Activated CD4-positive, alpha-beta memory T cell treated with anti-CD3 and anti-CD28 coated beads, Interleukin-2, amount 10 ng/mL, durations not matched to agents 7 days and 5 days (primary cell): ENCODE results near the gene ADGRD1. TPM values are rescaled to one million over a fixed set of nuclear protein-coding genes. Genes with fewer than 3 reads are reported as not detected.
"Not testable (repeated sequence)": the region's sequence is repeated elsewhere in the genome, so short reads cannot be mapped to it uniquely, and the experiment has no call there.

Experiments used
- CTCF ChIA-PET: fragments of 350-600 bp; sonication (Branson Sonifier 250); formaldehyde crosslinking; loops from one replicate; lab custom pipeline; 2021; ENCODE audit warnings: antibody characterized with exemption, inconsistent platforms; lab: Charles Lee
- POLR2A ChIA-PET: fragments of 350-600 bp; sonication (Branson Sonifier 250); formaldehyde crosslinking; loops from one replicate; lab custom pipeline; 2021; ENCODE audit warnings: antibody characterized with exemption; lab: Charles Lee
- DNase-seq: peaks from one replicate; pipeline ENCODE4 v3.0.0-alpha.2; 2020
- H3K27ac Mint-ChIP-seq: one replicate; pipeline ENCODE4 v1.8.0; 2021; ENCODE audit warnings: mild to moderate bottlenecking, mixed read lengths
- H3K27me3 Mint-ChIP-seq: one replicate; pipeline ENCODE4 v1.8.0; 2021; ENCODE audit warnings: mixed read lengths
- H3K36me3 Mint-ChIP-seq: one replicate; pipeline ENCODE4 v1.8.0; 2021; ENCODE audit warnings: low read depth, mixed read lengths
- H3K4me1 Mint-ChIP-seq: one replicate; pipeline ENCODE4 v1.8.0; 2021; ENCODE audit warnings: mixed read lengths
- H3K4me3 Mint-ChIP-seq: one replicate; pipeline ENCODE4 v1.8.0; 2021; ENCODE audit warnings: mild to moderate bottlenecking, mixed read lengths
- H3K9me3 Mint-ChIP-seq: one replicate; pipeline ENCODE4 v1.8.0; 2021; ENCODE audit warnings: mixed read lengths
- total RNA-seq, 2 experiments: library from RNA; stranded (reverse); gene quantifications; one replicate each; pipeline ENCODE4 v1.2.3, GENCODE V29; 2021

Gene ADGRD1
- total RNA-seq, 2 experiments from 2014 or later, result 0.23 TPM; not detected in 1

DNA sequence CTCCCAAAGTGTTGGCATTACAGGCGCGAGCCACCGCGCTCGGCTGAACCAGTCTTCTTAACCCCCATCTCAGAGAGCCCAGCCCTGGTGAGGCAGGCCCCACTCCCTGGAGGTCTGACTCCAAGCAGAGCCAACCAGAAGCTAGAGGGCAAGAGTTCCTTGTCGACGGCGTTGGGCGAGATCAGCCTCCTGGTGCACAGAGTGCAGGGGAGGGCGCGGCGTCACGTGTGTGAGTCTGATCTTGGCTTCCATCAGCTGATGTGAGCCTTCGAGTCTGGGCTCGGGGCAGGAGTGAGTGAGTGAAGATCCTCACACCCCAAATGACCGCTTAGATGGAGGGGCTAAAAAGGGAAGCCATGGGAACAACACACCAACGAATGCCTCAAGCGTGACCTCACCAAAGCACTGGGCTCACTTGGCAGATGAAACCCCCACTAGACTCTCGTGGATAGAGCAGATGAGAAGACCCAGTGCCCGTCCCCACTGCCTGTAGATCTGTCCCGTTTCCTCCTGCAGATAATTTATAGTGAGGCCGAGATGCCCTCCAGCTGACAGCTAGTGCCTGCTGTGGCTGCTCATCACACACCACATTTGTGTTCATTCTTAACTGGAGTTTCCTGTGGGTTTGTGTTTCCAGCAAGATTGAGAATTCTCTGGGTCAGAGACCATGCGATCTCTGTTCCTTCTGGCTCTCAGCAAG lies 28.6 kb upstream of the ADGRD1 start:
- H3K36me3 Mint-ChIP-seq, result no peaks in the 10 kb centered on the region
- no peak overlapping the region for H3K27ac Mint-ChIP-seq
- H3K27me3 Mint-ChIP-seq, result peaks cover 16% of the 10 kb centered on the region
- ChIA-PET POLR2A (no interaction called here), CTCF (interaction anchor here (0.8 kb wide), 1 partner anchor 8 kb away, joined by 3 read pairs; no protein-coding TSS in a partner anchor)
- no peak overlapping the region for H3K4me3 Mint-ChIP-seq
- no peaks in the 10 kb centered on the region for H3K4me1 Mint-ChIP-seq
- no peak for DNase-seq
- H3K9me3 Mint-ChIP-seq, result no peaks in the 10 kb centered on the region

DNA sequence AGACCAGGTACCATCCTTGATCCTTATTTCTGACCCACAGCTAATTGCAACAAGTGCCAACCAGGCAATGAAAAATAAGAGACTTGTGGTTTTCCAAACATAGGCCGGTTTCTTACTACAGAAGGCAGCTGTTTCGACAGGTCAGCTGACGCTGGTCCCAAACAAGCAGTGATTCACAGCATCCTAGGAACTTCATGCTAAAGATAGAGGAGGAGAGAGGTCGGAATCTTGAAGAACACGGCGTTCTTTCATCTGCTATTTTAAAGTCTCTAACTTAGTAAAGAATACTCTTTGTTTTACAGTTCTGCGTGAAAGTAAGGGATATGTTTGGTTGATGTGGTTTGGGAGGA lies 28.1 kb upstream of the ADGRD1 start:
- ChIA-PET POLR2A (no interaction called here), CTCF (interaction anchor here (0.8 kb wide), 1 partner anchor 9 kb away, joined by 3 read pairs; no protein-coding TSS in a partner anchor)
- H3K4me1 Mint-ChIP-seq, result no peaks in the 10 kb centered on the region
- H3K9me3 Mint-ChIP-seq, result no peaks in the 10 kb centered on the region
- DNase-seq, result no peak
- no peak overlapping the region for H3K4me3 Mint-ChIP-seq
- no peaks in the 10 kb centered on the region for H3K36me3 Mint-ChIP-seq
- H3K27me3 Mint-ChIP-seq, result peaks cover 16% of the 10 kb centered on the region
- H3K27ac Mint-ChIP-seq, result no peak overlapping the region

DNA sequence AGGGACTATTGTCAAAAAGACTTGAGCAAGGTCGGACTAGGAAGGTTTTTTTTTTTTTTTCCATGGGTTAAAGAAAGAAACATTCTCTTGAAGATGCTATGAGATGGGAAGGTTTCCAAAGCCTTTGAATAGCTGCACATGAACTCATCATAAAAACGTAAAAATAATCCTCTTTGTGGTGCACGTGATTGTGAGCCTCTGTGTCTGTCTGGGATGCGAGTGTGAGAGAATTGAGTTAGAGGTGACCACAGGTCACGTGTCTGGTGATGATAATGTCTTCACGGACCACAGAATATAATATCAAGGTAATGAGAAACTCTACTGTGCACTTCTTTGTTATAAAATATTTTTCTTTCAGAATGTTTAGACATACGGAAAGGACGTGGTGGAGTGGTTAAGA lies 24.3 kb upstream of the ADGRD1 start:
- Mint-ChIP-seq H3K27me3 (peaks cover 16% of the 10 kb centered on the region), H3K27ac (no peak overlapping the region), H3K9me3 (no peaks in the 10 kb centered on the region), H3K36me3 (no peaks in the 10 kb centered on the region), H3K4me1 (no peaks in the 10 kb centered on the region), H3K4me3 (no peak overlapping the region)
- POLR2A ChIA-PET, result no interaction called here
- CTCF ChIA-PET, result no interaction called here
- DNase-seq, result no peak

DNA sequence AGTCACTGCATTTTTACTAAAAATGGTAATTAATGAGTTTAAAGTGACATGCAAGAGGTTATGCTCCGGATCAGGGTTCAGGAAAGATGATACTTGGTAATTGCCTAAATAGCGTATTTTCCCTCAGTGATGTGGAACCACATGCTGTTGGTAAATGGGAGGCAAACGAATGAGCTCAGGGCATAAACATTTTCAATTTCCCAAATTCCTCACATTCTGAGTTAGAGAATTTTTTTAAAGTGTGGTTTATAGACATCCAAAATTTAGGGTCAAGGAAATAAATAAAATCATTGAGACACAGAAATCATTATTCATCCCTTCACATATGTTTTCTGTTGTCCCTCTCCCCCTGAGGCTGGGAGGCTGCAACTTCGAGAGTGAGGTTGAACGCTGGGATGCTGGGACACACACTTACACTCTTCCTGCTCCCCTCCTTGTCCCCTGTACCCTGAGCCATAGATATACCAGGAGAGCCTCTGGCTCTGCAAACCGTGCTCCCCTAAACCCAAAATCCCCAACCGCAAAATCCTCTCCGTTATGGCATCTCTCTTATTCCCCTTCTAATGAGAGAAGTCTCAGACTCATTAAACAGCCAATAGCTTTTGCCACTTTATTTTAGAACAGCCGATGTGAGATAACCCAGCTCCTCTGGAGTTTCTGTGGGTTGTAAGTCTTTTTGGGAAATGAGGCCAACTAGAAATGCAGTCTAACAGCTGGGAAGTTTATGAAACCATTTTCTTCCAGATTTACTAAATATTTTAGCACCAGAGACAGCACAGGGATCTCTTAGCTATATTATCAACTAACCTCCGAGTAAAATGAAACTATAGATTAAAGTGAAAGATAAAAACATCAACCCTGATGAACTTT lies 21.4 kb upstream of the ADGRD1 start:
- no peak for DNase-seq
- POLR2A ChIA-PET, result no interaction called here
- no peaks in the 10 kb centered on the region for H3K4me1 Mint-ChIP-seq
- no peak overlapping the region for H3K4me3 Mint-ChIP-seq
- H3K27me3 Mint-ChIP-seq, result peaks cover 21% of the 10 kb centered on the region
- peaks cover 2% of the 10 kb centered on the region for H3K9me3 Mint-ChIP-seq
- no peaks in the 10 kb centered on the region for H3K36me3 Mint-ChIP-seq
- no peak overlapping the region for H3K27ac Mint-ChIP-seq
- CTCF ChIA-PET, result no interaction called here

DNA sequence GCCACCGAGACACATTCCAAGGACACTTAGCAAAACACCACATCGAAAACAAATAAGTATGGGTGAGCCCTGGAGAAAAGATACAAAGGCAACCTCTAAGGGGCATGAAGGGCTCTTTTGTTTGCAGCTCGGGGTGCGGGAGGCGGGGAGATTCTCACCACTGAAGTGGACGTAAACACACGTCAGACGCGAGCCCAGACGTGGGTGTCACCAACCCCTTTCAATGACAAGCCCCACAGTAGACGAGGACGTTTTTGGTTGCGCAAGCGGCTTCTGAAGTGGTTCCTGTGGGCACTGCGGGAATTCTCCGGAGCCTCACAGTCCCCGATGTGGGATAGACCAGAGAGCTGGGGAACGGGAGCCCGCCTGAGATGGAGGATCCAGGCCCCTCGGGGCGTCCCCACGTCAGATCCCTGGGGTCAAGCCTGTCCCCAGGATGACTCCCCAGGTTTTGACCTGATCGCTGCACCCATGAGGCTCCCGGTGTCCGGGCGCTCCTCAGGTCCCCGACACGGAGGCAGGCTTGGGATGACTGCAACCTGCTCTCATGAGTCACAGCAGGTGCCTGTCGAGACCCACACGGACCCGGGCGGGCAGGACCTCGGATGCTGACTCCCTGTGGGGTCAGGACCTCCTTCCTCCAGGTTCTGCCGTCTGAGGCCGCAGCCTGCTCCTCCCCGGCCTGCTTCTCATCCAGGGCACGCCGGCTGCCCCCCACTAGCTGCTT lies 20.3 kb upstream of the ADGRD1 start:
- no peak for DNase-seq
- H3K4me1 Mint-ChIP-seq, result no peaks in the 10 kb centered on the region
- H3K4me3 Mint-ChIP-seq, result no peak overlapping the region
- POLR2A ChIA-PET, result no interaction called here
- H3K27ac Mint-ChIP-seq, result no peak overlapping the region
- CTCF ChIA-PET, result no interaction called here
- no peaks in the 10 kb centered on the region for H3K36me3 Mint-ChIP-seq
- peaks cover 4% of the 10 kb centered on the region for H3K9me3 Mint-ChIP-seq
- peaks cover 19% of the 10 kb centered on the region for H3K27me3 Mint-ChIP-seq

DNA sequence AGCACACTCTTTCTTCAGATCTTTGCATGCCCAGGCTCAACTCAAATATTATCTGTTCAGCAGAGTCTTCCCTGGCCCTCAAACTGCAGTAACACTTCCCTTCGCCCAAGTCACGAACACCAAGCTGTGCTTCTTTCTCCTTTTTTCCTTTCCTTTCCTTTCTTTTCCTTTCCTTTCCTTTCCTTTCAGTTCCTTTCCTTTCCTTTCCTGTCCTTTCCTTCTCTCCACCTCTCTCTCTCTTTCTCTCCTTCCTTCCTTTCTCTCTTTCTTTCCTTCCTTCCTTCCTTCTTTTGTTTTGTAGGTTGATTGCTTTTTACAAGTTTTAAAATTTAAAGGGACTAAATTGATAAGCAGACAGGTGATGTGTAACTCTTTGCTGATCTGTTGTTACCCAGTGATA lies 19.0 kb upstream of the ADGRD1 start:
- DNase-seq, result no peak
- CTCF ChIA-PET, result no interaction called here
- POLR2A ChIA-PET, result no interaction called here
- no peak overlapping the region for H3K4me3 Mint-ChIP-seq
- H3K27me3 Mint-ChIP-seq, result peaks cover 12% of the 10 kb centered on the region
- peaks cover 6% of the 10 kb centered on the region for H3K9me3 Mint-ChIP-seq
- H3K36me3 Mint-ChIP-seq, result no peaks in the 10 kb centered on the region
- H3K4me1 Mint-ChIP-seq, result no peaks in the 10 kb centered on the region
- no peak overlapping the region for H3K27ac Mint-ChIP-seq

DNA sequence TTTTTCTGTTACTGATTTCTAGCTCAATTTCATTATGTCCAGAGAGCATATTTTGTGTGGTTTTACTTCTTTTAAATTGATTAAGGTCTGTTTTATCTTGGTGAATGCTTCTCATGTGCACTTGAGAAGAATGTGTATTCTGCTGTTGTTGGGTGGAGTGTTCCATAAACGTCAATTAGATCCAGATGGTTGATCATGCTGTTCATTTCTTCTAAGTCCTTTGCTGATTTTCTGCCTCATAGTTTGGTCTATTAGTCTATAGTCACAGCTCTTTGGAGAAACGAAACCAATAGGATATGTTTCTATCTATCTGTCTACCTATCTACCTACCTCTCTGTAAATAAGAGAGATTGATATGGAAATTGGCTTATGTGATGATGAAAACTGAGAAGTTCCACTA lies 17.1 kb upstream of the ADGRD1 start:
- H3K36me3 Mint-ChIP-seq, result no peaks in the 10 kb centered on the region
- DNase-seq, result no peak
- POLR2A ChIA-PET, result no interaction called here
- no peak overlapping the region for H3K4me3 Mint-ChIP-seq
- H3K9me3 Mint-ChIP-seq, result peaks cover 8% of the 10 kb centered on the region
- CTCF ChIA-PET, result no interaction called here
- no peaks in the 10 kb centered on the region for H3K4me1 Mint-ChIP-seq
- peaks cover 12% of the 10 kb centered on the region for H3K27me3 Mint-ChIP-seq
- no peak overlapping the region for H3K27ac Mint-ChIP-seq

DNA sequence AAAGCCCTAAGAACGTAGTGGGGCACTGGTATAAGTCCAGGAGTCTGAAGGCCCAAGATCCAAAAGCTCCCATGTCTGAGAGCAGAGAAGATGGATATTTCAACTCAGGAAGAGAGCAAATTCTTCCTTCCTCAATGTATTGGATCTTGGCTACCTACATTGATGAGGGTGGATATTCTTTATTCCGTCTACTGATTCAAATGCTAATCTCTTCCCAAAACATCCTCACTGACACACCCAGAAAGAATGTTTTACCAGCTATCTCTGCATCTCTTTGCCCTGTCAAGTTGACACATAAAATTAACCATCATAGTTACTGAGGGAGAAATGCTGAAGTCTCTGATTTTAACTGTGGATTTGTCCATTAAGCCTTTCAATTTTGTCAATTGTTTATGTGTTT lies 16.6 kb upstream of the ADGRD1 start:
- H3K4me1 Mint-ChIP-seq, result no peaks in the 10 kb centered on the region
- no peak for DNase-seq
- no peak overlapping the region for H3K27ac Mint-ChIP-seq
- POLR2A ChIA-PET, result no interaction called here
- no peak overlapping the region for H3K4me3 Mint-ChIP-seq
- H3K9me3 Mint-ChIP-seq, result peaks cover 8% of the 10 kb centered on the region
- no peaks in the 10 kb centered on the region for H3K36me3 Mint-ChIP-seq
- H3K27me3 Mint-ChIP-seq, result peaks cover 12% of the 10 kb centered on the region
- CTCF ChIA-PET, result no interaction called here

DNA sequence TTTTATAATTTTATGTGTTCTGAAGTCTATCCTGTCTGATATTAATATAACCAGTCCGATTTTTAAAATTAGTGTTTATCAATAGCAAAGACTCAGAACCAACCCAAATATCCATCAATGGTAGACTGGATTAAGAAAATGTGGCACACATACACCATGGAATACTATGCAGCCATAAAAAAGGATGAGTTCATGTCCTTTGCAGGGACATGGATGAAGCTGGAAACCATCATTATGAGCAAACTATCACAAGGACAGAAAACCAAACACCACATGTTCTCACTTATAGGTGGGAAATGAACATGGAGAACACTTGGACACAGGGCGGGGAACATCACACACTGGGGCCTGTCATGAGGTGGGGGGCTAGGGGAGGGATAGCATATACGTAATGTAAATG lies 16.2 kb upstream of the ADGRD1 start:
- CTCF ChIA-PET, H3K27ac Mint-ChIP-seq, H3K4me1 Mint-ChIP-seq, H3K9me3 Mint-ChIP-seq, H3K36me3 Mint-ChIP-seq, H3K27me3 Mint-ChIP-seq, DNase-seq, POLR2A ChIA-PET, H3K4me3 Mint-ChIP-seq: not testable (repeated sequence)

DNA sequence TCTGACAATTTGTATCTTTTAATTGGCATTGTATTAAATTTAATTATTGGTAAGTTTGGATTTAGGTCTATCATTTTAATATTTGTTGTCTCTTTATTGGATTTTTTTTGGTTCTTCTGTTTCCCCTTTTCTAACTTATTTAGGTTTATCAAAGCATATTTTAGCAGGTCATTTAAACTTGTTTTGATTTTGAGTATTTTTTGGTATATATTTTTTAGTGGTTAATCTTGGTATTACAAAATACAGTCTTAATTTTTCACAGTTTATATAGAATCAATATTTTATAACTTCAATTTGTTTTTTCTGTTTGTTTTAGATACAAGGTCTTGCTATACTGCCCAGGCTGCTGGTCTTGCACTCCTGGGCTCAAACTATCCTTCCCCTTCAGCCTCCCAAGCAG lies 15.5 kb upstream of the ADGRD1 start:
- ChIA-PET POLR2A (no interaction called here), CTCF (no interaction called here)
- Mint-ChIP-seq H3K27me3 (peaks cover 9% of the 10 kb centered on the region), H3K4me3 (no peak overlapping the region), H3K9me3 (peaks cover 8% of the 10 kb centered on the region), H3K27ac (no peak overlapping the region), H3K4me1 (no peaks in the 10 kb centered on the region), H3K36me3 (no peaks in the 10 kb centered on the region)
- DNase-seq, result no peak

DNA sequence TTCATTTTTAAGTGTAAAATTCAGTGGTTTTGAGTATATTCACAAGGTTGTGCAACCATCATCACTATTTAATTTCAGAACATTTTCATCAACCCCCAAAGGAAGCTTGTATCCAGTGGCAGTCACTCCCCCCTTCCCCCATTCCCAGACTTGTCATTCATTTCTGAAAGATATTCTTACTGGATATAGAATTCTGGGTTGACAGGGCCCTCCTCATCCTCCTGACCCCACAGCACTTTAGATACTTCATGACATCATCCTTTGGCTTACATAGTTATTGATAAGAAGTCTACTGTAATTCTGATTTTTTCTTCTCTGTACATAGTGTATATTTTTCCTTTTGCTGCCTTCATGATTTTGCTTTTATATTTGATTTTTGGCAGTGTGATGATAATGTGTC lies 8.8 kb upstream of the ADGRD1 start:
- Mint-ChIP-seq H3K27ac (no peak overlapping the region), H3K27me3 (peaks cover 10% of the 10 kb centered on the region)
- CTCF ChIA-PET, result no interaction called here

DNA sequence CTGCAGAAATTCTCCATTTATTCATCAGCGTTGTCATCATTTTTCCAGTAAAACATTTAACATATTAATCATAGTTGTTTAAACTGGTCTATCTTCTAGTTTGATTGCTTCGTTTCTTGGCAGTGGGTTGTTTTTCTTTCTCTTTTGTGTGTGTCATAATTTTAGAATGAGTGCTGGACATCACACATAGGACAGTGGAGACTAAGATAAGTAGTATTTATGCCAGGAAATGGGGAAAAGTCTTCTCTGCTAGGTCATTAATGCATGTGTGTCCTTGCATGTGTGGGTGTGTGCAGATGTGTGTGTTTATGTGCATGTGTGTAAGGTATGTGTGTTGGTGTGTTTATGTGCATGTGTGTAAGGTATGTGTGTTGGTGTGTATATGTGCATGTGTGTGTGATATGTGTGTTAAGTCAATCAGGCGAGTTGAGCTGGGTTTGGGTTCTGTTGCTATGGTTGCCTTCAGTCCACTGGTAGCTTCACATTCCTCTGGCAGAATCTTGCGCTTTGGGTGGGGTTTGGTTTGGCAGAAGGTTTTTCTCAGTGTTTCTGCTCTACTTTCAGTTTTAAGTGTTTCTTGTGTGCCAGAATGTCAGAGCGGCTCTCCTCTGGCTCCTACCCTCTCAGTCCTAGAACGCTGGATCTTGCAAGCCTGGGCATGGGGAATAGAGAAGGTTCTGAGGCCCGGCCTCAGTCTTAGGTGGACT lies 7.8 kb upstream of the ADGRD1 start:
- CTCF ChIA-PET, result no interaction called here
- Mint-ChIP-seq H3K36me3 (no peaks in the 10 kb centered on the region), H3K27me3 (peaks cover 10% of the 10 kb centered on the region), H3K9me3 (no peaks in the 10 kb centered on the region), H3K27ac (no peak overlapping the region), H3K4me1 (no peaks in the 10 kb centered on the region), H3K4me3 (no peak overlapping the region)
- DNase-seq, result no peak
- POLR2A ChIA-PET, result no interaction called here

More for the DNA sequence above, 8.8 kb upstream of the ADGRD1 start:
- no peak for DNase-seq
- Mint-ChIP-seq H3K4me1 (no peaks in the 10 kb centered on the region), H3K36me3 (no peaks in the 10 kb centered on the region), H3K4me3 (no peak overlapping the region), H3K9me3 (peaks cover 2% of the 10 kb centered on the region)
- POLR2A ChIA-PET, result no interaction called here
